BLaER1 treated with 17β-estradiol and CSF1 and Interleukin-3, amounts not matched to agents 10 nM and 100 nM (cell line): Measurements from ENCODE around the gene DIAPH2.

ENCODE experiments used
- H3K27ac ChIP-seq, 11 experiments: shearing (Covaris generic); formaldehyde crosslinking; 2 replicates each; pipeline ENCODE4 v1.8.1; 2022
- H3K27me3 ChIP-seq, 11 experiments: shearing (Covaris generic); formaldehyde crosslinking; 2 replicates each; pipeline ENCODE4 v1.8.1; 2022
- H3K36me3 ChIP-seq, 11 experiments: shearing (Covaris generic); formaldehyde crosslinking; 2 replicates each; pipeline ENCODE4 v1.8.1; 2022
- H3K4me1 ChIP-seq, 10 experiments: shearing (Covaris generic); formaldehyde crosslinking; 2 replicates each; pipeline ENCODE4 v1.8.1; 2022
- H3K4me2 ChIP-seq, 11 experiments: shearing (Covaris generic); formaldehyde crosslinking; 2 replicates each; pipeline ENCODE4 v1.8.1; 2022
- H3K4me3 ChIP-seq, 10 experiments: shearing (Covaris generic); formaldehyde crosslinking; 2 replicates each; pipeline ENCODE4 v1.8.1; 2022
- H3K9ac ChIP-seq, 11 experiments: shearing (Covaris generic); formaldehyde crosslinking; 2 replicates each; pipeline ENCODE4 v1.8.1; 2022
- H3K9me3 ChIP-seq, 11 experiments: shearing (Covaris generic); formaldehyde crosslinking; replicated peaks in 1 of 11; 2 replicates each; pipeline ENCODE4 v1.8.1; 2022
- H4K20me1 ChIP-seq, 11 experiments: shearing (Covaris generic); formaldehyde crosslinking; 2 replicates each; pipeline ENCODE4 v1.8.1; 2022
- Cebpa-rat ChIP-seq, 11 experiments: shearing (Covaris generic); IDR thresholded peaks; 2 replicates each; pipeline ENCODE4 v1.8.1; 2022

The DIAPH2 gene

GRCh38 chrX:97527725-97528124 lies 843.1 kb downstream of the DIAPH2 start:
- Histone ChIP-seq H4K20me1 (no peaks in the 10 kb centered on the region), H3K9me3 (peaks cover 38 to 56% (median 44%) of the 10 kb centered on the region in 11 experiments), H3K27ac (no peak overlapping the region; a peak in 1 of 22 replicates), H3K9ac (no peak overlapping the region), H3K36me3 (no peaks in the 10 kb centered on the region; a peak in 3 of 22 replicates), H3K4me2 (peak overlapping the region in 8 of 11 experiments; percentile 1 to 48 (median 13); a peak in 11 of 22 replicates), H3K4me1 (peaks cover 7 to 40% (median 17%) of the 10 kb centered on the region in 10 experiments; a peak in 13 of 20 replicates), H3K4me3 (no peak overlapping the region), H3K27me3 (peaks cover 20 to 72% (median 46%) of the 10 kb centered on the region in 11 experiments; a peak in 21 of 22 replicates)
- TF ChIP-seq Cebpa-rat (IDR thresholded peaks at IDR 0.05): no peak

GRCh38 chrX:97529536-97530200 lies 845.0 kb downstream of the DIAPH2 start:
- TF ChIP-seq Cebpa-rat (IDR thresholded peaks at IDR 0.05): no peak
- 0 out of 20 replicates have a peak overlapping the region, but pooled peaks of 1 of the 10 experiments have one; percentile 1 for H3K4me3 ChIP-seq
- H3K4me2 ChIP-seq: peak overlapping the region in 4 of 11 experiments; percentile 12 to 59 (median 39); a peak in 7 of 22 replicates

GRCh38 chrX:97531825-97532224 lies 847.2 kb downstream of the DIAPH2 start:
- Histone ChIP-seq H3K4me1 (peaks cover 7 to 35% (median 17%) of the 10 kb centered on the region in 10 experiments; a peak in 13 of 20 replicates), H3K36me3 (no peaks in the 10 kb centered on the region; a peak in 3 of 22 replicates), H3K9me3 (peaks cover 32 to 53% (median 41%) of the 10 kb centered on the region in 11 experiments), H3K9ac (no peak overlapping the region), H3K27me3 (peaks cover 0 to 40% (median 16%) of the 10 kb centered on the region in 11 experiments; a peak in 14 of 22 replicates), H4K20me1 (no peaks in the 10 kb centered on the region), H3K4me2 (no peak overlapping the region), H3K27ac (no peak overlapping the region), H3K4me3 (no peak overlapping the region)
- no peak for TF ChIP-seq Cebpa-rat (IDR thresholded peaks at IDR 0.05)

More at GRCh38 chrX:97529536-97530200, 845.0 kb downstream of the DIAPH2 start:
- H3K27me3 ChIP-seq: peaks cover 11 to 58% (median 35%) of the 10 kb centered on the region in 11 experiments; a peak in 21 of 22 replicates
- no peaks in the 10 kb centered on the region for H4K20me1 ChIP-seq
- H3K27ac ChIP-seq: peak overlapping the region in 2 of 11 experiments; percentile 6 to 16; a peak in 2 of 22 replicates
- H3K9me3 ChIP-seq: peaks cover 38 to 56% (median 44%) of the 10 kb centered on the region in 11 experiments
- no peaks in the 10 kb centered on the region; a peak in 3 of 22 replicates for H3K36me3 ChIP-seq
- peaks cover 7 to 40% (median 17%) of the 10 kb centered on the region in 10 experiments; a peak in 13 of 20 replicates for H3K4me1 ChIP-seq
- no peak overlapping the region for H3K9ac ChIP-seq

DNA sequence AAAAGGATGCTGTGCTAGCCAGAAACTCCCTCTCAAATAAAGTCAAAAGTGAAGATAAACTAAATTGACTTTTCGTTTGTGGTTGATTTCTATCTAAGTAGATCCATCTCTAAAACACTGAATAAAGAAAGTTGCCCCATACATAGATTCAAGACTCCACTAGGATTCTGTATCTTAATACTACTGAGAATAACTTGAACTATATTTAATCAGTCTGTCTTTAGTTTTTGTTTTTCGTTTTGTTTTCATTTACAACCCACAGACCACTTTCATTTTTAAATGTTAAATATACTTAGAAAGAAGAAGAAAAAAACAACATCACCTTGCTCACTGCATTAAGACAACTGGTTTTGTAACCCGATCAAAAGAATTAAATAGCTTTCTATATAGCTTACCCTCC lies 854.1 kb downstream of the DIAPH2 start:
- Histone ChIP-seq H3K4me3 (no peak overlapping the region), H3K27ac (no peak overlapping the region), H3K9ac (no peak overlapping the region), H3K4me2 (no peak overlapping the region), H3K27me3 (peaks cover 5 to 33% (median 22%) of the 10 kb centered on the region in 11 experiments; a peak in 20 of 22 replicates), H3K36me3 (no peaks in the 10 kb centered on the region), H3K9me3 (no peaks in the 10 kb centered on the region), H3K4me1 (no peaks in the 10 kb centered on the region), H4K20me1 (no peaks in the 10 kb centered on the region)
- no peak for TF ChIP-seq Cebpa-rat (IDR thresholded peaks at IDR 0.05)

DNA sequence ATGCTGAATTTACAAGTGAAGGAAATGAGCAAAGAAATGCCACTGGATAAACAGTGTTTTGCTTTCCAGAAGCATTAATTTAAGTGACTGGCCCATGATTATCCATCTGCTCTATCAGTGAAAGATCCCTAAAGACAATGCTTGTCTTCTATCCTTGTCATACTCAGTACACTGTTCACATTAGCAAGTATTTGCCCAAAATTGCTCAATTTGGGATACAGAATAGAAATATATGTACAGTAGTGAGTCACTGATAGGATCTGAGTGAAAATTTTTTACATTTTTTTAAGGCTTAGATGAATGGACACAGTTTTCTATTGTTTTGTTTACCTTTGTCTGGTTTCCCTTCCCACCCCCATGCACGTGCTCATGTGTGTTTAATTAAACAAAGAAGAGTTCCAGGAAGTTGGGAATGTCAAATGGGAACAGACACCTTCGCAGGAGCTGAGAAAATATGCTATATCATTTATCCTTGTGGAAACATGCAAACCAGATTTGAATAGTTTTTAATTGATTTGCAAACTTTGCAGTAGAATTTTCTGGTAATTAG lies 855.4 kb downstream of the DIAPH2 start:
- H3K4me3 ChIP-seq: no peak overlapping the region
- no peaks in the 10 kb centered on the region for H3K36me3 ChIP-seq
- H3K9ac ChIP-seq: no peak overlapping the region
- H3K27ac ChIP-seq: no peak overlapping the region
- no peak for TF ChIP-seq Cebpa-rat (IDR thresholded peaks at IDR 0.05)
- H3K27me3 ChIP-seq: peaks cover 5 to 32% (median 21%) of the 10 kb centered on the region in 11 experiments; a peak in 20 of 22 replicates
- H4K20me1 ChIP-seq: no peaks in the 10 kb centered on the region
- H3K9me3 ChIP-seq: no peaks in the 10 kb centered on the region
- no peak overlapping the region for H3K4me2 ChIP-seq
- H3K4me1 ChIP-seq: no peaks in the 10 kb centered on the region

GRCh38 chrX:97547877-97548578 lies 863.4 kb downstream of the DIAPH2 start:
- TF ChIP-seq Cebpa-rat (IDR thresholded peaks at IDR 0.05): no peak
- H3K4me2 ChIP-seq: no peak overlapping the region
- no peak overlapping the region for H3K4me3 ChIP-seq
- H4K20me1 ChIP-seq: no peaks in the 10 kb centered on the region
- peaks cover 0 to 9% (median 4%) of the 10 kb centered on the region in 11 experiments; a peak in 7 of 22 replicates for H3K27me3 ChIP-seq
- H3K4me1 ChIP-seq: no peaks in the 10 kb centered on the region
- H3K27ac ChIP-seq: no peak overlapping the region
- no peaks in the 10 kb centered on the region for H3K36me3 ChIP-seq
- no peaks in the 10 kb centered on the region for H3K9me3 ChIP-seq
- H3K9ac ChIP-seq: no peak overlapping the region

DNA sequence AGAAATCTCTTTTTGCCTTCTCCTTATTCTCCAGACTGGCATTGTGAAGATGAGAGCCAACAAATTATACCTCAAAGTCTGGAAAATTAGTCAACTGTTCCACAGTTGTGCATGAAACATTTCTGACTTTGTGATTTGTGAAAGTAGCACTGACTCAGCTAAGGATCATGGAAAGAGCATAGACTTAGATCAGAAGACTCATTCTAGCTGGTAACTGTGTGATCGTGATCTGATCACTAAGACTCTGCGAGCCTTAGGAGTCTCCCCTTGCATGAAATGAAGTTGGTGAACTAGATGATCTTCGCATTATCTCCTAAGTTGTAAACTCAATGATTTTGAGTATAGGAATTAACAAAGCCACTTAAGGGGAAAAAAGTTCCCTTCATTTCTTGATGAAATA lies 867.2 kb downstream of the DIAPH2 start:
- Histone ChIP-seq H3K4me1 (no peaks in the 10 kb centered on the region), H3K36me3 (no peaks in the 10 kb centered on the region; a peak in 1 of 22 replicates), H4K20me1 (no peaks in the 10 kb centered on the region), H3K4me3 (no peak overlapping the region), H3K27me3 (peaks cover 0 to 18% (median 9%) of the 10 kb centered on the region in 11 experiments; a peak in 8 of 22 replicates), H3K27ac (no peak overlapping the region), H3K9me3 (no peaks in the 10 kb centered on the region), H3K9ac (no peak overlapping the region), H3K4me2 (no peak overlapping the region)
- TF ChIP-seq Cebpa-rat (IDR thresholded peaks at IDR 0.05): no peak

DNA sequence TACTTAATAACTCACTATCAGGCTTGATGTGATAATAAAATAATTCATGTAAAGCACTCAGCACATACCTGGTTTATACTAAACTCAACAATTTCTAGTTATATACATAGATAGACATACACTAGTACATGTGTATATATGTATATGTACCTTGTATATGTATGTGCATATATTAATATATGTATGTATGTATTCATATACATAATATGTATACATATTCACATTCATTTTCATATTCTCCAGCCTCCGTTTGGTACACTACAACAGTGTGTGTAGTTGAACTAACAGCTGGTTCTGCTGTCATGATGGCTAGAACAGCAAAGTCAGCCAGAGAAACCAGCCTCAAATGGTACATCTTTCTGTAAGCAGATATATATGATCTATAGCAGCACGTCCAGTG lies 869.2 kb downstream of the DIAPH2 start:
- H3K36me3 ChIP-seq: no peaks in the 10 kb centered on the region; a peak in 1 of 22 replicates
- H3K4me3 ChIP-seq: no peak overlapping the region
- H3K4me1 ChIP-seq: no peaks in the 10 kb centered on the region
- no peak overlapping the region for H3K27ac ChIP-seq
- TF ChIP-seq Cebpa-rat (IDR thresholded peaks at IDR 0.05): no peak
- H3K27me3 ChIP-seq: peaks cover 0 to 20% (median 5%) of the 10 kb centered on the region in 11 experiments; a peak in 9 of 22 replicates
- no peak overlapping the region for H3K9ac ChIP-seq
- H3K9me3 ChIP-seq: no peaks in the 10 kb centered on the region
- no peak overlapping the region for H3K4me2 ChIP-seq
- no peaks in the 10 kb centered on the region for H4K20me1 ChIP-seq

DNA sequence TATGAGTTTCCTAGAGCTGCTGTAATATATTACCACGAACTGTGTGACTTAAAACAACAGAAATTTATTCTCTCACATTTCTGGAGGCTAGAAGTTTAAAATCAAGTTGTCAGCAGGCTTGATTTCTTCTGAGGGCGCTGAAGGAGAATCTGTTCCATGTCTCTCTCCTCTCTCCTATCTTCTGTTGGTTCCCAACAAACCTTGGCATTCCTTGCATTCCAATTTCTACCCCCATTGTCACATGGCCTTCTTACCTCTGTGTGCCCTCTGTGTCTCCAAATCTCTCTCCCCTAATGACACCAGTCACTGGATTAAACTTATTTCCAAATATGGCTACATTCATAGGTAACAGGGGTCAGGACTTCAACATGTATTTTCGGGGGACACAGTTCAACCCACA lies 871.7 kb downstream of the DIAPH2 start:
- no peak for TF ChIP-seq Cebpa-rat (IDR thresholded peaks at IDR 0.05)
- no peaks in the 10 kb centered on the region for H3K4me1 ChIP-seq

More for the DNA sequence above, 871.7 kb downstream of the DIAPH2 start:
- Histone ChIP-seq H3K27ac (no peak overlapping the region), H3K27me3 (peaks cover 0 to 20% (median 5%) of the 10 kb centered on the region in 11 experiments; a peak in 9 of 22 replicates), H3K4me2 (no peak overlapping the region), H3K4me3 (no peak overlapping the region), H3K9ac (no peak overlapping the region), H4K20me1 (no peaks in the 10 kb centered on the region), H3K9me3 (no peaks in the 10 kb centered on the region), H3K36me3 (no peaks in the 10 kb centered on the region; a peak in 1 of 22 replicates)
